A549 treated with GW870086 at 1 μM for 4 hours (cell line): Measurements from ENCODE around the gene HCAR1. TPM values are rescaled to one million over a fixed set of nuclear protein-coding genes. Genes with fewer than 3 reads are reported as not detected.

Experiments
- total RNA-seq: library from RNA; stranded (reverse); fragments of 200-300 nt; extraction: Qiagen RNA extraction; gene quantifications from 5 replicates; pipeline ENCODE4 v1.2.3, GENCODE V29; 2022; ENCODE audit warnings: low read depth

The HCAR1 gene
- 0.03 to 0.07 TPM (median 0.06 TPM) in 4 of 5 replicates, not detected in the other for total RNA-seq

GRCh38 chr12:122730215-122731014 lies at the start of gene HCAR1:
TSS of gene HCAR1 (minus strand) at chr12:122730844. CDS start at chr12:122730339, 505 bp downstream.

DNA sequence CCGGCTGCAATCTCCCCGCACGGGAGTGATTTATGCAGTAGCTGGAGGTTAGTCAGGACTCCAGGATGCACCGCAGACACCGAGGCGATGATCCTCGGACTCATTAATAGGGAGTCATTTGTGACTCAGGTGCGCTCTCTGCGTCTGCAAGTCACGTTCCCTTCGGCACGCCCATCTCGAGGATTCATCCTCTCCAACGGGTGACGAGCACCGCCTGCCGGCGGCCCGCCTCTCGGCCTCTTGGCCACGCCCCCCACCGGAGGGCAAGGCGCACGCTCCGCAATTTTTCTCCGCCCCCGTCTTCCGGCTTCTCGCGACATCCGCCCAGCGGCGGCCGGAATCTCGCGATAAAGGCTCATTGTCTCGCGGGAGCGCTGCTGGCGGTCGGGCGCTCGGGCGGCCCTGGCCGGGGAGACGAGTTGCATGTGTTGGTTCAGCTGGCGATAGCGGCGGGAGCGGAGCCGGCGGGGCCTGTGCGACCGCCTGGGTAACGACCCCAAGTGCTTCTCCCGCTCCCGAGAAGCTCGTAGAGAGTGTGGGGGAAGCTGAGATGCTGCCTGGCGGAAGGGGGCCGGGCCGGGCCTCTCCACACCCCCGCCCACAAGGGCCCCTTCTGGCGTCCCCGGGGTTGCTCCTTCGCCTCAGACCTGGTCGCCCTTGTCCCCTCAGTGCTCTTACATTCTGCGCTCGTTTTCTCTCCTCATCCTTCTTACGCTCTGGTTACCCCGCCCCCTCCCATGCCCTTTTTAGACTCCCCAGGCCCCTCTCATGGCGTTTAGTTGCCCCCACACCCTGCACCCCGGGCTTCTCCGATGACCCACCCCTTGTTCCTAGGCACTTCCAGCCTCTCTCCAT lies 22.0 kb upstream of the HCAR1 start, which contains the start of gene DENR:
Gene DENR (plus strand): TSS at position 361 of the 855 bp plus-strand sequence. CDS start 878 bp downstream, outside the sequence.

DNA sequence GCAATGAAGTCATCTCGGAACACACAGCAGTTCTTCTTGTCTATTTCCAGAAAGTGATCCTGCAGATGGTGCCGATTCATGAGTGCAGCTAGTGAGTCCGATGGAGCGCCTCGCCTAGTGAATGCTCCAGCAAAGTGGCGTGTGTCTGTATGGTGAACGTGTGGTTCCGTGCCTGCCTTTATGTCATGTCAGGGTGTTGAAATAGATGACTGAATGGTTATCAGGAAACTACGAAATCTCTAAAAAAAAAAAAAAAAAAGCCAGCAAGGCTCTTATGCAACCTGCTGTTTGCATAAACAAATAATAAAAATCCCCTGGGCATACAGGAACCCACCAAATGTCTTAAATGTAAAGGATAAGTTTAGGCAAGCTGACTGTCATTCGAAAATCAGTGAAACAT lies 14.0 kb downstream of the HCAR1 start, which contains the start of gene HCAR3:
Gene HCAR3 (minus strand): TSS at position 154 of the 400 bp plus-strand sequence. CDS start 74 bp downstream, at position 80.

GRCh38 chr12:122702890-122703611 lies 27.6 kb downstream of the HCAR1 start, which contains the start of gene HCAR2:
TSS of gene HCAR2 (minus strand) at chr12:122703357. CDS start at chr12:122703283, 74 bp downstream.

Other genes with a start within 250 kb of the HCAR1 start
- 20.7 to 23.4 TPM (median 22.8 TPM) in 5 replicates for gene ZCCHC8, start 229.9 kb downstream of the HCAR1 start, total RNA-seq
- 43.4 to 61.1 TPM (median 55.3 TPM) in 5 replicates for gene RSRC2, start 203.9 kb downstream of the HCAR1 start, total RNA-seq
- 18.8 to 25.6 TPM (median 22.0 TPM) in 5 replicates for gene KNTC1, start 203.6 kb downstream of the HCAR1 start, total RNA-seq
- 0.06 TPM in 1 of 5 replicates, not detected in the others for gene HCAR2, start 27.5 kb downstream of the HCAR1 start, total RNA-seq
- gene HCAR3, start 14.0 kb downstream of the HCAR1 start, total RNA-seq, result 0.17 TPM in 1 of 5 replicates, not detected in the others
- gene DENR, start 22.0 kb upstream of the HCAR1 start, total RNA-seq, result 51.7 to 58.3 TPM (median 56.0 TPM) in 5 replicates
- 0.07 to 0.10 TPM (median 0.08 TPM) in 3 of 5 replicates, not detected in the others for gene CCDC62, start 43.7 kb upstream of the HCAR1 start, total RNA-seq
- gene HIP1R, start 104.6 kb upstream of the HCAR1 start, total RNA-seq, result 20.6 to 29.5 TPM (median 26.6 TPM) in 5 replicates
- gene VPS37B, start 165.3 kb upstream of the HCAR1 start, total RNA-seq, result 28.8 to 34.1 TPM (median 33.4 TPM) in 5 replicates
- 9.6 to 13.1 TPM (median 12.2 TPM) in 5 replicates for gene ABCB9, start 235.6 kb upstream of the HCAR1 start, total RNA-seq
- gene OGFOD2, start 244.4 kb upstream of the HCAR1 start, total RNA-seq, result 12.4 to 17.4 TPM (median 16.1 TPM) in 5 replicates
- 207 to 273 TPM (median 241 TPM) in 5 replicates for gene ARL6IP4, start 249.8 kb upstream of the HCAR1 start, total RNA-seq